GM12864 (cell line): Measurements from ENCODE around the gene ANKRD63.
A peak's percentile ranks its signal among the peaks of the same experiment; 100 is the strongest.

Experiments
- DNase-seq: peaks from one replicate; pipeline ENCODE4 v3.0.0-alpha.2; 2011; ENCODE audit warnings: low read depth
- H3K4me3 ChIP-seq: 2 replicates; pipeline ENCODE4 v1.5.1; 2011; ENCODE audit warnings: mild to moderate bottlenecking, low read depth, low read length, control low read depth
- TF ChIP-seq, protein P1 (sequence below): IDR thresholded peaks from 2 replicates; pipeline ENCODE4 v1.5.1; 2011; ENCODE audit warnings: low read depth, mild to moderate bottlenecking, moderate library complexity, low read length, control low read depth, inconsistent platforms; ENCODE audit errors: missing control alignments

The ANKRD63 gene

GRCh38 chr15:40307421-40308211, 24.8 kb upstream of the ANKRD63 start, which contains the start of gene PLCB2:
Gene PLCB2 (minus strand): TSS chr15:40307935. CDS start chr15:40307672, 263 bp downstream.
- peak within 1 kb of the TSS; percentile 69 for H3K4me3 ChIP-seq
- TF ChIP-seq, protein P1, sequence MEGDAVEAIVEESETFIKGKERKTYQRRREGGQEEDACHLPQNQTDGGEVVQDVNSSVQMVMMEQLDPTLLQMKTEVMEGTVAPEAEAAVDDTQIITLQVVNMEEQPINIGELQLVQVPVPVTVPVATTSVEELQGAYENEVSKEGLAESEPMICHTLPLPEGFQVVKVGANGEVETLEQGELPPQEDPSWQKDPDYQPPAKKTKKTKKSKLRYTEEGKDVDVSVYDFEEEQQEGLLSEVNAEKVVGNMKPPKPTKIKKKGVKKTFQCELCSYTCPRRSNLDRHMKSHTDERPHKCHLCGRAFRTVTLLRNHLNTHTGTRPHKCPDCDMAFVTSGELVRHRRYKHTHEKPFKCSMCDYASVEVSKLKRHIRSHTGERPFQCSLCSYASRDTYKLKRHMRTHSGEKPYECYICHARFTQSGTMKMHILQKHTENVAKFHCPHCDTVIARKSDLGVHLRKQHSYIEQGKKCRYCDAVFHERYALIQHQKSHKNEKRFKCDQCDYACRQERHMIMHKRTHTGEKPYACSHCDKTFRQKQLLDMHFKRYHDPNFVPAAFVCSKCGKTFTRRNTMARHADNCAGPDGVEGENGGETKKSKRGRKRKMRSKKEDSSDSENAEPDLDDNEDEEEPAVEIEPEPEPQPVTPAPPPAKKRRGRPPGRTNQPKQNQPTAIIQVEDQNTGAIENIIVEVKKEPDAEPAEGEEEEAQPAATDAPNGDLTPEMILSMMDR: peak; percentile 67
- DNase-seq: no peak

- TF ChIP-seq, protein P1: no peak
- no peak for DNase-seq
- H3K4me3 ChIP-seq: peak overlapping the region; percentile 50
Observed at GRCh38 chr15:40306908-40307307, 24.0 kb upstream of the ANKRD63 start.

- TF ChIP-seq, protein P1: no peak
- peak overlapping the region; percentile 50; the same call in 1 of the 2 replicates for H3K4me3 ChIP-seq
- DNase-seq: no peak
Observed at GRCh38 chr15:40306371-40306770, 23.5 kb upstream of the ANKRD63 start.

GRCh38 chr15:40305281-40305680, 22.4 kb upstream of the ANKRD63 start:
- no peak overlapping the region for H3K4me3 ChIP-seq
- TF ChIP-seq, protein P1: no peak
- DNase-seq: no peak

DNA sequence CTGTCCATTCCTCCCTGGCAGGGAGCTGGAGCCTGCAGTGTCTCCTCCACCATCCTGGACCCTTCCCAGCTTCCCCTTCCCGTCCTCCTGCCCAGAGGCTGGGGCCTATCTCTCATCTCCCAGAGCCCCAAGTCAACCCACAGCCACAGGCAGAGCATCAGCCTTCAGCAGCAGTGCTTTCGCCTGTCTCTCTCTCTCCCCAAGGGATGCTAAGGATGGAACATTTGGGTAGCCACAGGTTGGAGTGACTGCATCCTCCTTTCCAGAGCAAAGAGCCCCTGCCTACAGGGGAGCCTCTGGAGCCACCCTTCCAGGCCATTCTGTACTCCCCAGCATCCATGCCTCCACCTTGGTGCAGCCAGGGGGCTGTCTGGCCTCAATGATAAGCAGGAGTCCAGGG, 20.7 kb upstream of the ANKRD63 start:
- no peak for DNase-seq
- TF ChIP-seq, protein P1: no peak
- H3K4me3 ChIP-seq: no peak overlapping the region

GRCh38 chr15:40302981-40303380, 20.1 kb upstream of the ANKRD63 start:
- H3K4me3 ChIP-seq: no peak overlapping the region
- TF ChIP-seq, protein P1: no peak
- DNase-seq: no peak
